Suprapubic skin (tissue), 4 donors: ENCODE measurements around the gene NLRP1. TPM values are rescaled to one million over a fixed set of nuclear protein-coding genes. Genes with fewer than 3 reads are reported as not detected.

Source experiments
- DNase-seq, 2 donors: peaks; one replicate each; pipeline ENCODE4 v3.0.0-alpha.2; 2019; ENCODE audit warnings: low spot score in 2 of 2
- H3K27ac ChIP-seq: fragments of 200-600 bp; sonication (generic); one replicate; pipeline ENCODE4 v1.5.1; 2019
- H3K27me3 ChIP-seq: fragments of 200-600 bp; sonication (generic); one replicate; pipeline ENCODE4 v1.5.1; 2019
- H3K36me3 ChIP-seq: fragments of 200-600 bp; sonication (generic); one replicate; pipeline ENCODE4 v1.5.1; 2019
- H3K4me1 ChIP-seq: fragments of 200-600 bp; sonication (generic); one replicate; pipeline ENCODE4 v1.5.1; 2019
- H3K4me3 ChIP-seq: fragments of 200-600 bp; sonication (generic); one replicate; pipeline ENCODE4 v1.5.1; 2019; ENCODE audit warnings: mild to moderate bottlenecking
- H3K9me3 ChIP-seq: fragments of 200-600 bp; sonication (generic); one replicate; pipeline ENCODE4 v1.5.1; 2019
- CTCF ChIP-seq, 2 donors: fragments of 200-600 bp in 1 of 2; fragments of 450-650 bp in 1 of 2; sonication (generic) in 1 of 2; IDR thresholded peaks; one replicate each; pipeline ENCODE4 v1.5.1; 2016 to 2019; ENCODE audit warnings: antibody characterized with exemption in 2 of 2, mild to moderate bottlenecking in 1 of 2, moderate library complexity in 1 of 2
- EP300 ChIP-seq: sonication (generic); formaldehyde crosslinking; IDR thresholded peaks from one replicate; pipeline ENCODE4 v1.6.1; 2017; ENCODE audit warnings: antibody characterized with exemption
- POLR2A ChIP-seq, 2 donors: fragments of 450-650 bp; IDR thresholded peaks; one replicate each; pipeline ENCODE4 v1.6.1; 2017; ENCODE audit warnings: antibody characterized with exemption in 2 of 2, mild to moderate bottlenecking in 2 of 2, moderate library complexity in 2 of 2
- POLR2AphosphoS5 ChIP-seq, 3 donors: sonication (generic); formaldehyde crosslinking; IDR thresholded peaks; one replicate each; pipeline ENCODE4 v1.6.1; 2017; ENCODE audit warnings: antibody characterized with exemption in 3 of 3
- WGBS: methylation state at CpG from one replicate; pipeline ENCODE4 v1.1.5; 2018; 5-methylcytosine and 5-hydroxymethylcytosine counted together
- total RNA-seq, 4 donors: library from RNA; depleted of rRNA; stranded (reverse); fragments of >200 nt; gene quantifications; one replicate each; pipeline ENCODE4 v1.1.0, GENCODE V29; 2016

Gene NLRP1
- total RNA-seq, 4 donors from 2014 or later, result 66.9 to 279 (median 95.8) TPM

DNA sequence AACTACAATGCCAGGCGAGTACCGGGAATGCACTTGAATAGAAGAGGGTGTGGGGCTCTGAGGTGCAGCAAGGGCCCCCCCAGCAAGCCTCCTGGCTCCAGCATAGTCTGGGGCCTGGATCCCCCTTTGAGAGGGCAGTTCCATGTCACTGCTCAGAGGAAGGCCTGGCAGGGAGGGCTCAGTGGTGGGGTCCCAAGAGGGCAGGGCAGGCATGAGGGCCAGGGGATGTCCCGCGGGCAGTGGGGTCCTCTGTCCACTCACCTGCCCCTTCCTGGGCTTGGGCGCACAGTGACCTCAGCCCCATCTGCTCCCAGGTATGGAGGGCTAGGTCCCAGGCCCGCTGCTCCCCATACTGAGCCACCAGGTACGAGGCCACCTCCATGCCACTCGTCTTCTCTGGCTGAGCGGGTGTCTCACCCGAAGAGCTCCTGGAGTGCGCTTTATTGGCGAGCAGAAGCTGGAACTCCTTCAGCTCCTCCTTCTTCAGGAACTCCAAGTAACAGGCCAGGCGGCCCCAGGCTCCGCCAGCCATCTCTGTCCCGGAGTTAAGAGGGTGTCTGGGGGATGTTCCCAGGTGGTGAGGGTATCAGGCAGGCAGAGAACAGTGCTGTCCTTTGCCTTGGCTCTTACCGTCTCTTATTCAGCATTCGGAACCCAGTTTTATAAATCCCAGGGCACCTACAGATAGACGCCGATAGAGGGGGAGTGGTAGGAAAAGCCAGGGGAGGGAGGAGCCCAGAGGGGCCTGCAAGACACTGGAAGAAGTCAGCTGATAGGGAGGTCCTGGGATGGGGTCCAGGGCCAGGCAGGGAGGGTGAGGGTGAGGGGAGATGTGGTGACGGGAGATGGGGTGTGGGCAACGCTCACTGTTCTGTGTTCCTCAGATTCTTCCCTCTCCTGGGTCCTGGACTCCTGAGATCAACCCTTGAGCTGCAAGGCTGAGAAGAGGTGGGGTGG lies 605 bp downstream of the NLRP1 start:
- TF ChIP-seq POLR2A (IDR thresholded peaks at IDR 0.05), result no peak
- no peak for TF ChIP-seq POLR2AphosphoS5 (IDR thresholded peaks at IDR 0.05)
- TF ChIP-seq EP300, result no peak
- TF ChIP-seq CTCF (IDR thresholded peaks at IDR 0.05), result no peak
- Histone ChIP-seq H3K4me1 (peaks cover 51% of the 10 kb centered on the region), H3K9me3 (no peaks in the 10 kb centered on the region), H3K27ac (peak overlapping the region; percentile 90), H3K36me3 (peaks cover 27% of the 10 kb centered on the region), H3K4me3 (peak overlapping the region; percentile 56), H3K27me3 (no peaks in the 10 kb centered on the region)
- no peak for DNase-seq
- 35% methylated on average over 17 of the region's 21 CpGs for WGBS

GRCh38 chr17:5582209-5583185 lies 1.8 kb downstream of the NLRP1 start:
- TF ChIP-seq POLR2A (IDR thresholded peaks at IDR 0.05), result no peak
- no peak for TF ChIP-seq CTCF (IDR thresholded peaks at IDR 0.05)
- TF ChIP-seq POLR2AphosphoS5 (IDR thresholded peaks at IDR 0.05), result no peak
- no peak for TF ChIP-seq EP300
- Histone ChIP-seq H3K4me3 (peak overlapping the region; percentile 56), H3K27me3 (no peaks in the 10 kb centered on the region), H3K36me3 (peaks cover 27% of the 10 kb centered on the region), H3K27ac (peak overlapping the region; percentile 90), H3K4me1 (peaks cover 51% of the 10 kb centered on the region), H3K9me3 (no peaks in the 10 kb centered on the region)
- DNase-seq, result no peak
- WGBS, result 51% methylated on average over 10 of the region's 11 CpGs

DNA sequence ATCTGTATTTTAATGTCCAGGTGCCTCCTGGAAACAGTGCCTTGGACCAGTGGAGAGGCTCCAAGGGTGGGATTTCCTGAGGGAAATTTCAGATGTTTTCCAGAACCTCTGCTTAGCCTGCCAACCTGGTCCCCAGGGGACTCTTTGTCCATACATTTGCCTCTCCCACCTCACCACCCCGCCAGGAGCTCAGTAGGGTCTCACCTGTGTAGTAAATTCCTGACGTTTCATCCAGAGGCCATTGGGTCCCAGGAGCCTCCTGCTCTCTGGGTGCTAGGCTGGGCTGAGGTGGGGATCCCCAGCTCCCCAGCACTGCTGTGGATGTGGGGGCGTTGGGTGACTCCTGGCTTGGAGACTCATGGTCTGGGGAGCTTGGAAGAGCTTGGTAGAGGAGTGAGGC lies 2.7 kb downstream of the NLRP1 start:
- Histone ChIP-seq H3K27ac (no peak overlapping the region), H3K4me1 (peaks cover 48% of the 10 kb centered on the region), H3K36me3 (peaks cover 27% of the 10 kb centered on the region), H3K9me3 (no peaks in the 10 kb centered on the region), H3K27me3 (no peaks in the 10 kb centered on the region), H3K4me3 (no peak overlapping the region)
- no peak for DNase-seq
- TF ChIP-seq POLR2A (IDR thresholded peaks at IDR 0.05) (no peak), POLR2AphosphoS5 (IDR thresholded peaks at IDR 0.05) (no peak), EP300 (no peak), CTCF (IDR thresholded peaks at IDR 0.05) (no peak)
- WGBS, result 79% methylated on average over 3 of the region's 3 CpGs

- TF ChIP-seq CTCF (IDR thresholded peaks at IDR 0.05) (no peak), POLR2A (IDR thresholded peaks at IDR 0.05) (no peak), EP300 (no peak), POLR2AphosphoS5 (IDR thresholded peaks at IDR 0.05) (no peak)
- Histone ChIP-seq H3K9me3 (no peaks in the 10 kb centered on the region), H3K4me3 (no peak overlapping the region), H3K27me3 (no peaks in the 10 kb centered on the region), H3K4me1 (peaks cover 41% of the 10 kb centered on the region), H3K36me3 (peaks cover 30% of the 10 kb centered on the region), H3K27ac (no peak overlapping the region)
- WGBS, result 62% methylated on average over 3 of the region's 3 CpGs
- no peak for DNase-seq
Observed at GRCh38 chr17:5580969-5581368, 3.3 kb downstream of the NLRP1 start.
